Effector memory CD8-positive, alpha-beta T cell (primary cell): ENCODE data around the gene CCKAR.
A peak's percentile ranks its signal among the peaks of the same experiment; 100 is the strongest.

Experiments
- ATAC-seq: fragments of 150-1000 bp; cut with Tn5 transposase; replicated peaks from 2 replicates; pipeline ENCODE4 v1.10.0; 2021; ENCODE audit warnings: mild to moderate bottlenecking, moderate library complexity
- DNase-seq, 3 experiments: peaks; one replicate each; pipeline ENCODE4 v3.0.0; 2021
- H3K27ac Mint-ChIP-seq, 2 donors: one replicate each; pipeline ENCODE4 v1.8.0; 2022; ENCODE audit warnings: mild to moderate bottlenecking in 2 of 2, mixed read lengths in 2 of 2, moderate library complexity in 2 of 2
- H3K27me3 Mint-ChIP-seq, 2 donors: one replicate each; pipeline ENCODE4 v1.8.0; 2022; ENCODE audit warnings: mixed read lengths in 2 of 2
- H3K36me3 Mint-ChIP-seq: one replicate; pipeline ENCODE4 v1.8.0; 2022; ENCODE audit warnings: mild to moderate bottlenecking, moderate library complexity, mixed read lengths; ENCODE audit not compliant: insufficient read depth
- H3K4me1 Mint-ChIP-seq, 2 donors: one replicate each; pipeline ENCODE4 v1.8.0; 2022; ENCODE audit warnings: low read depth in 2 of 2, mixed read lengths in 2 of 2
- H3K4me3 Mint-ChIP-seq, 2 donors: one replicate each; pipeline ENCODE4 v1.8.0; 2022; ENCODE audit warnings: mild to moderate bottlenecking in 2 of 2, mixed read lengths in 2 of 2, moderate library complexity in 2 of 2
- H3K9me3 Mint-ChIP-seq, 2 donors: one replicate each; pipeline ENCODE4 v1.8.0; 2022; ENCODE audit warnings: mixed read lengths in 2 of 2

CCKAR gene

DNA sequence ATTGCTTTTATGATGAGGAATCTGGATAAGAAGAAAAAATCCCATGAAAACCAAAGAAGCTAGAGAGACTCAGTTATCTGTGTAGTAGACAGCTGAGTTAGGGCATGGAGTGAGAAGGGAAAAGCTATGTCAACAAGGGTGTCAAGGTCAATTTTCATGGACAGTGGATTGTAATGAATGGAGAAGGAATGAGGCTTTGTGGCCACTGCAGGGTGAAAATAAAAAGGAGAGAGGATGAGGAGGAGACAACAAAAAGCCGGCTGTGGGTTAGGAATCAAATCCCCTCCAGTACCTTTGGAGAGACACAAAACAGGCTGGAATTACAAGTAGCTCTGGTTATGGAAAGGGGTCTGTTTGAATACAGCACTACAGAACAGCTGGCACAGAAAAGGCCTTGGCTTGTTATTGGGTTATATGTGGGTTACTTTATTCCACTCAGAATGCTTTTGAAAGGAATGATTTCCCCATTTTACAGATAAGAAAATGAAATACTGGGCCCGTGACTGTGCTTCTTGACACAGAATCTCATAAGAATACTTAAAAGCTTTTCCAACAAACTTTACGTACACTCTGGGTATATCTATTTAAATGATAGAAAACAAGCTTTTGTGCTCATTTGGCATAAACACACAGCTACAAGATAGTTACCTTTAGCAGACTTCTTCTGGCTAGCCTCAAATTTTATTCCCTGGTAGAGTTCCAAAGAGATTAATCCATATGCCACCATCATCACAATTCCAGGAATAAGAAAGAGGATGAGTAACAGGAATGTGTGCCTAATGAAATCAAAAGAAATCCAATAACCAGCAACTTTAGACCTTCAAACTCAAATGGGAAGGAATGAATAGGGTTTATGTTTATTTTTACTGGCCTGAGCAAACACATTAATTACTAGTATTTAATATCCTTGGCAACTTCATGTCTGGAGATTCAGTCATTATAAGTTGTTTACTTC, 7.5 kb downstream of the CCKAR start:
- ATAC-seq (no peak), DNase-seq (no peak)
- H3K27me3 Mint-ChIP-seq: peaks cover 8 to 9% of the 10 kb centered on the region in 2 donors
- no peaks in the 10 kb centered on the region for H3K36me3 Mint-ChIP-seq
- no peaks in the 10 kb centered on the region for H3K9me3 Mint-ChIP-seq
- no peak overlapping the region for H3K27ac Mint-ChIP-seq
- H3K4me1 Mint-ChIP-seq: no peaks in the 10 kb centered on the region
- H3K4me3 Mint-ChIP-seq: no peak overlapping the region

- Mint-ChIP-seq H3K27me3 (peaks cover 17 to 27% of the 10 kb centered on the region in 2 donors), H3K36me3 (no peaks in the 10 kb centered on the region), H3K4me3 (no peak overlapping the region), H3K4me1 (no peaks in the 10 kb centered on the region), H3K27ac (peak overlapping the region in 1 of 2 donors; percentile 59), H3K9me3 (no peaks in the 10 kb centered on the region)
- ATAC-seq: no peak
- no peak for DNase-seq
Observed at GRCh38 chr4:26478330-26478729, 12.0 kb downstream of the CCKAR start.

- no peak for ATAC-seq
- peaks cover 17 to 33% of the 10 kb centered on the region in 2 donors for H3K27me3 Mint-ChIP-seq
- no peaks in the 10 kb centered on the region for H3K9me3 Mint-ChIP-seq
- H3K27ac Mint-ChIP-seq: peak overlapping the region in 1 of 2 donors; percentile 9
- no peak for DNase-seq
- no peaks in the 10 kb centered on the region for H3K4me1 Mint-ChIP-seq
- H3K4me3 Mint-ChIP-seq: no peak overlapping the region
- no peaks in the 10 kb centered on the region for H3K36me3 Mint-ChIP-seq
Observed at GRCh38 chr4:26476545-26476944, 13.7 kb downstream of the CCKAR start.

DNA sequence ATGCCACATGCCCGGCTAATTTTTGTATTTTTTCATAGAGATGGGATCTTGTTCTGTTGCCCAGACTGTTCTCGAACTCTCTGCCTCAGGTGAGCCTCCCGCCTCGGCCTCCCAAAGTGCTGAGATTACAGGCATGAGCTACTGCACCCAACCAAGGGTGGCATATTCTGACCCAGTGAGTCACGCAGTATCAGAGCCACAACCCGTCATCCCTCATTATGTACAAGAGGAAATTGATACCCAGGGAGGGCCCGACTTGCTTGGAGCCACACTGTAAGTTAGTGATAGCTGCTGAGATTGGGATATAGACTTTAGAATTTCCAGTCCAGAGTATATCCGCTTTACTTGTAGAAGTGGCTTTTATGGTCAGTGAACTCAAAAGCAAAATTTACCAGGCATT, 14.6 kb downstream of the CCKAR start:
- Mint-ChIP-seq H3K36me3 (no peaks in the 10 kb centered on the region), H3K4me3 (no peak overlapping the region), H3K9me3 (no peaks in the 10 kb centered on the region), H3K27me3 (peaks cover 19 to 34% of the 10 kb centered on the region in 2 donors), H3K4me1 (no peaks in the 10 kb centered on the region), H3K27ac (no peak overlapping the region)
- ATAC-seq (no peak), DNase-seq (no peak)

GRCh38 chr4:26474551-26474950, 15.7 kb downstream of the CCKAR start:
- H3K36me3 Mint-ChIP-seq: no peaks in the 10 kb centered on the region
- ATAC-seq: no peak
- H3K27ac Mint-ChIP-seq: no peak overlapping the region
- no peak for DNase-seq
- H3K27me3 Mint-ChIP-seq: peaks cover 23 to 34% of the 10 kb centered on the region in 2 donors
- no peaks in the 10 kb centered on the region for H3K4me1 Mint-ChIP-seq
- no peaks in the 10 kb centered on the region for H3K9me3 Mint-ChIP-seq
- H3K4me3 Mint-ChIP-seq: no peak overlapping the region

GRCh38 chr4:26473893-26474292, 16.4 kb downstream of the CCKAR start:
- H3K36me3 Mint-ChIP-seq: no peaks in the 10 kb centered on the region
- H3K4me1 Mint-ChIP-seq: no peaks in the 10 kb centered on the region
- no peaks in the 10 kb centered on the region for H3K9me3 Mint-ChIP-seq
- H3K4me3 Mint-ChIP-seq: no peak overlapping the region
- ATAC-seq (no peak), DNase-seq (no peak)
- H3K27ac Mint-ChIP-seq: no peak overlapping the region
- H3K27me3 Mint-ChIP-seq: peaks cover 23 to 34% of the 10 kb centered on the region in 2 donors

GRCh38 chr4:26471890-26472289, 18.4 kb downstream of the CCKAR start:
- no peak overlapping the region for H3K27ac Mint-ChIP-seq
- ATAC-seq (no peak), DNase-seq (no peak)
- no peaks in the 10 kb centered on the region for H3K36me3 Mint-ChIP-seq
- peaks cover 17 to 22% of the 10 kb centered on the region in 2 donors for H3K27me3 Mint-ChIP-seq
- no peaks in the 10 kb centered on the region for H3K4me1 Mint-ChIP-seq
- no peak overlapping the region for H3K4me3 Mint-ChIP-seq
- H3K9me3 Mint-ChIP-seq: no peaks in the 10 kb centered on the region

DNA sequence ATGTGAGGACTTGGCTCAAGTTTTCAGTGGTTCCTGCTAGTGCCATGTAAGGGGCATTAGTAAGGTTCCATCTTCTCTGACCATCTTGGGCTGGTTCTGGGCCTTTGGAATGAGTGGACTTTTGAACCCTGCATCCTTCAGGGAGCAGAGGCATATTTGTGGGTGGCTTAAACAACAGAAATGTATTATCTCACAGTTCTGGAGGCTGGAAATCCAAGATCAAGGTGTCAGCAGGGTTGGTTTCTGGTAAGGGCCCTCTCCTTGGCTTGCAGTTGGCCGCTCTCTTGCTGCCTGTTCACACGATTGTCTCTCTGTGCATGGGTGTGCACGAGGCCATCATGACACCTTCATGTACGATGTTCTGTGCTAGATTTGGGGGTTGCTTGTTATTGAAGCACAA, 21.3 kb downstream of the CCKAR start:
- Mint-ChIP-seq H3K27me3 (peaks cover 16 to 28% of the 10 kb centered on the region in 2 donors), H3K4me1 (no peaks in the 10 kb centered on the region), H3K4me3 (no peak overlapping the region), H3K36me3 (no peaks in the 10 kb centered on the region), H3K27ac (no peak overlapping the region), H3K9me3 (no peaks in the 10 kb centered on the region)
- ATAC-seq (no peak), DNase-seq (no peak)

DNA sequence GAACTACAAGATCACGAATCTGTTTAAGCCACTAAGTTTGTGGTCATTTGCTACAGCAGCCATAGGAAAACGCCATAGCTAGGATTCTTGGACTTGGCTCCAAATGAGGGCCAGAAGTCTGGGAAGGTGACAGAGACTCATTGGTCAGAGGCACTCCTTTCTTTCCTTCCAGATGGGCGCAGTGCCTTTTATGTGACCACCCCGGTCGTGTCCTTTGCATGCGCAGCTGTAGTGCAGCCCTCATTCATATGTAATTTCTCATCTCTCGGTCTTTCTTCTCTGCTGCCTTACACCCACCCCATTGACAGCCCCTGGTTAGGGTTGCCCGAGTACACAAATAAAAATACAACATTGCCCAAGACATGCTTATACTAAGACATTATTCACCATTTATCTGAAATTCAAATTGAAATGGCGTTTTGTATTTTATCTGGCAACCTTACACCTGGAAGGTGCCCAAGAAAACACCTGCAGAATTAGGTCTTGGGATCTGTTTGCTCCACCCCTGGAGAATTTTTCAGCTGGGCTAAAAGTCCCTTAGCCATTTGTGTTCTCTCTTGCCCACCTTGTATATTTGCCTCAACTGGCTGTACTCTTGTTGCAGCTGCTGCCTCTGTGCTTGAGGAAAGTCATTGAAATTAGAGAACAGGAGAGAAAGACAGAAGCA, 21.9 kb downstream of the CCKAR start:
- peaks cover 12 to 28% of the 10 kb centered on the region in 2 donors for H3K27me3 Mint-ChIP-seq
- H3K4me3 Mint-ChIP-seq: no peak overlapping the region
- no peaks in the 10 kb centered on the region for H3K4me1 Mint-ChIP-seq
- ATAC-seq (no peak), DNase-seq (no peak)
- H3K9me3 Mint-ChIP-seq: no peaks in the 10 kb centered on the region
- no peak overlapping the region for H3K27ac Mint-ChIP-seq
- no peaks in the 10 kb centered on the region for H3K36me3 Mint-ChIP-seq

- Mint-ChIP-seq H3K27me3 (peaks cover 12 to 28% of the 10 kb centered on the region in 2 donors), H3K4me1 (no peaks in the 10 kb centered on the region), H3K27ac (no peak overlapping the region), H3K36me3 (no peaks in the 10 kb centered on the region), H3K4me3 (no peak overlapping the region), H3K9me3 (no peaks in the 10 kb centered on the region)
- ATAC-seq: no peak
- no peak for DNase-seq
Observed at GRCh38 chr4:26467724-26468123, 22.6 kb downstream of the CCKAR start.

- ATAC-seq (no peak), DNase-seq (no peak)
- no peaks in the 10 kb centered on the region for H3K9me3 Mint-ChIP-seq
- peaks cover 12 to 24% of the 10 kb centered on the region in 2 donors for H3K27me3 Mint-ChIP-seq
- no peak overlapping the region for H3K4me3 Mint-ChIP-seq
- no peak overlapping the region for H3K27ac Mint-ChIP-seq
- H3K4me1 Mint-ChIP-seq: no peaks in the 10 kb centered on the region
- H3K36me3 Mint-ChIP-seq: no peaks in the 10 kb centered on the region
Observed at GRCh38 chr4:26466578-26467270, 23.6 kb downstream of the CCKAR start.

DNA sequence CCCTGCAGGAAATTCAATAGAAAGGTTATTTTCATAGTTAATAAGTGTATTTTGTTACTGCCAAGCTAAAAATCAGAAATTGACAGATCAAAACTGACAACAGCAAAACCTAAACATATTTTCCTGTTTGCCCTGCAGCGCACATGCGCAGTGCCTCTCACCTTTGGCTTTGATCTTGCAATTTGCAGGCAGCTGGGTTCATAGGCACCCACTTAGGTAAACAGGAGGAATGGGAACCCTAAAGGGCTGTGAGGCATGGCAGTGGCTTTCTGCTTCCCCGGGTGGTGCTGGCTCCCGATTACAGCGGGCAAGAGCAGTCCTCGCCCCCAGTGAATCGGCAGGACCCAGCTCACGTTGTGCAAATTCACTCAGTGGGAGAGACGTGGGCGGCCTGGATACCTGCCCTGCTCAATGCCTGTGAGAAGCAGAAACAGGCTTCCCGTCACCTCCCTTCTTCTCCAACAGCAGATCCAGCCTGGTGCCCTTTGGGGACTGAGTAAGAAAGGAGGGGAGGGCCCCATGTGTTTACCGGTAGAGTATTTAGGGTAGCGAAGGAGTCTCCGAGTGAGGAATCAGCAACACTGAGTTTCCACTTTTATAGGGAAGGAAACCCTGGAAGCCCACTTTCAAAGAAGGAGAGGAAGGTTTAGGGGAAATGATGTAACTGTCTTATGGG, 25.7 kb downstream of the CCKAR start:
- Mint-ChIP-seq H3K36me3 (no peaks in the 10 kb centered on the region), H3K9me3 (no peaks in the 10 kb centered on the region)
- ATAC-seq: no peak

DNA sequence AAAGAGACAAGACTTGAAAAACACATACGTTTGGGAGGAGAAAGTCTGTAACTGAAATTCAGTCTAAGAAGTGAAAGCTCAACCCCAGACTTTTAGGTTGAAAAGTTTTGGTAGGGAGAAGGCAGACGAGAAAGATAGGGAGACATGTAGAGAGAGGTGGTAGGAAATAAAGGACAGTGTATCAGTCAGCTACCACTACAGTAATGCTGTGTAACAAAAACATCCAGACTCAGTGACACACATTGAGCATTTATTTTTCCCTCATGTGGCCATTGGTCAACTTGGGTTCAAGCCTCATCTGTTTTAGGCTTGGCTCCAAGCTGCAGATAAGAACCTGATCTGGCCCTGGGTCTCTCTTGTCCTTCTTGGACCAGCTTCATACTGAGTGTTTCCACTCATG, 26.9 kb downstream of the CCKAR start:
- DNase-seq (no peak), ATAC-seq (no peak)
- Mint-ChIP-seq H3K9me3 (no peaks in the 10 kb centered on the region), H3K4me3 (no peak overlapping the region), H3K36me3 (peaks cover 3% of the 10 kb centered on the region), H3K4me1 (no peaks in the 10 kb centered on the region), H3K27me3 (peaks cover 6 to 21% of the 10 kb centered on the region in 2 donors), H3K27ac (no peak overlapping the region)

More for the DNA sequence above, 25.7 kb downstream of the CCKAR start:
- Mint-ChIP-seq H3K4me1 (no peaks in the 10 kb centered on the region), H3K4me3 (no peak overlapping the region), H3K27ac (no peak overlapping the region), H3K27me3 (peaks cover 6 to 21% of the 10 kb centered on the region in 2 donors)
- no peak for DNase-seq
